NCI-H2107 treated with DMSO at 0.1 percent for 48 hours (cell line): ENCODE results near the gene DERL2.
A peak's percentile ranks its signal among the peaks of the same experiment; 100 is the strongest.

Experiments used
- DNase-seq: peaks from one replicate; lab custom pipeline; 2025; ENCODE audit not compliant: unreplicated experiment; lab: John Stamatoyannopoulos, UW

DERL2 gene

GRCh38 chr17:5501685-5502084 lies 15.7 kb upstream of the DERL2 start:
- no peak for DNase-seq

- DNase-seq: peak; percentile 11
Measured at GRCh38 chr17:5500589-5501391, 14.8 kb upstream of the DERL2 start.

- no peak for DNase-seq
Measured at GRCh38 chr17:5500247-5500588, 14.2 kb upstream of the DERL2 start.

- DNase-seq: peak; percentile 3
Measured at GRCh38 chr17:5499476-5500231, 13.7 kb upstream of the DERL2 start.

DNA sequence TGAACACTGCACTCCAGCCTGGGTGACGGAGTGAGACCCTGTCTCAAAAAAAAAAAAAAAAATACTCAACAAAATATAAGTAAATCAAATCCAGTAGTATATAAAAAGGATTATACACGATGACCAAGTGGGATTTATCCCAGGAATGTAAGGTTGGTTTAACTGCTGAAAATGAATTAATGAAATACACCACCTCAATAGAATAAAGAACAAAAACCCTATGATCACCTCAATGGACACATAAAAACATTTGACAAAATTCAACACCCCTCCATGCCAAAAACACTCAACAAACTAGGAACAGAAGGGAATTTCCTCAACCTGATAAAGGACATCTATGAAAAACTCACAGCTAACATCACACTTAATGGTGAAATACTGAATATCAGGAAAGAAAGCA lies 7.0 kb upstream of the DERL2 start:
- DNase-seq: no peak

- no peak for DNase-seq
Measured at GRCh38 chr17:5488752-5489151, 2.8 kb upstream of the DERL2 start.

DNA sequence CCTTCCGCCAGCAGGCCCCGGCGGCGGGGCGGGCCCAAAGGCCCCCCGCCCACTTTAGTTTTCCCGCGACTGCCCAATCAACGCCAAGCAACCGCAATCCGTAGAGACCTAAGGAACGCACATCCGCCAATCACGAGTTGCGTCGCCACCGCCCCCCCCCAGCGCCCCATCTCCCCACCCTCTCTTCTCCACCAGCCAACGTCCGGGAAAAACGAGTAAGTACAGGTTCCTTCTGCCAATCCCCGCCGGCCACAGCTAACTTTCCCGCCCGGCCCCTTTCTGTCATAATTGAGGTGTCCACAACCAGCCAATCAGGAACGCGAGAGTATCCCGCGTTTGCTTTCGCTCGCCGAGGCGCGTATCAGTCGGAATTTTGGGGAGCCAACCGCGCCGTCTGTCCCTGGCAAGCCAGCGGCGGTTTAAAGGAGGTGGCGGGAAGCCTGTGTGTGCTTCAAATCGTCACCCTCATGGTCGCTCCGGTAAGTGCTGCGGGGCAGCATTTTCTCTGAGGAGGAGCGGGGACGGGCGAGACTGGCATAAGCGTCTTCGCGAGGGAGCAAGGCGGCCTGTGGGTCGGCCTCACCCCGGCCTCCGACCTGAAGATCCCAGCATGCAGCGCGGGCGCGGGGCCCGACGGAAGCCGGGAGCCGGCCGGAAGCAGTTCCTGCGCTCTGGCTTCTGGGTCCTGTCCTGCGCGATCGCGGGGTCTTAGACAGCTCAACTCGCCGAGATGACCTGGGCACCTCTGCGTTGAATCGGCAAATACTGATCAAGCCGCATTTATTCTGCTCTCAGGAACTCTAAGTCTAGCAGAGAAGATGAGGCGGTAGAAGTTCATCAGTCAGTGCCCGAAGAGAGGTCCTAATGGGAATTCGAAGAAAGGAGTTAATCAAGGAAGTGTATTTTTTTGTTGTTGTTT lies 487 bp upstream of the DERL2 start, which contains the start of gene MIS12:
TSS of gene MIS12 (plus strand) at position 361 of the 919 bp plus-strand sequence. CDS start 2,297 bp downstream, outside the sequence.
- peak; percentile 95 for DNase-seq

GRCh38 chr17:5481451-5481850 lies 4.5 kb downstream of the DERL2 start:
- no peak for DNase-seq

DNA sequence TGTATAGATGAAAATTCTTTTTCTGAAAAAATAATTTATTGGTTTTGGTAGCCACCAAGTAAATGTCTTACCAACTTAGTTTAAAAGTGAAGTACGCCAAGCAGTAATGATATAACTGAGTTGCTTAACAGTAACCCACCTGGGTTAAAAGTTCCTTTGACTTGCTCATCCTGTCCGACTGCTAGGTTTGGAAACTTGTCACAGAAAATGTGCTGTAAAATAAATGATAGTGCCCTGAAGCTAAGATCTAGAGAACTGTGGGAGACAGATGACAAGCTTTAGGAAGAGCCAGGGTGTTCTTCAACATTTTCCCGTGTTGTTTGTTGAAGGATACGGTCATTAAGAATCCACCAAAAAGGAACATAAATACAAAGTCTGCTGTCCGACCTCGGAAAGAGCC lies 5.0 kb downstream of the DERL2 start:
- DNase-seq: no peak

- DNase-seq: no peak
Measured at GRCh38 chr17:5478992-5479391, 7.0 kb downstream of the DERL2 start.

- DNase-seq: no peak
Measured at GRCh38 chr17:5473906-5474305, 12.1 kb downstream of the DERL2 start.

GRCh38 chr17:5472511-5472910 lies 13.5 kb downstream of the DERL2 start:
- DNase-seq: no peak

DNA sequence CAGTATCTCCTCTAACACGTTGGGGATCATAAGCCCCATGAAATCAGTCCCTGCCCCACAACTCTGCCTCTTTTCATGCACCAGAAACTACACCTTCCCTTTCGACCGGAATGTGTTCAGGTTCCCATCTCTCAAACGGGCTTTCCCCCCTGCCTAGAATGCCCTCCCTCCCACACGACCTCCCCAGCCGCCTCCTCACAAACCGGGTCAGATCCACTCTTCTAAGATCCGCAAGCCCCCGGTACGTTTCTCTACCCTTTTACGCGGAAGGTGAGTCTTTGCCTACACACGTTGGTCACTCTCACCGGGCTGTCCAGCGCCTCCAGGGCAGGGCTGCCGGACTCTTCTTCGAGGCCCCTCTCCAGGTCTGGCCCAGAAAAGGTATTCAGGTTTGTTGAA lies 17.9 kb downstream of the DERL2 start:
- no peak for DNase-seq

GRCh38 chr17:5467416-5467815 lies 18.6 kb downstream of the DERL2 start:
- no peak for DNase-seq

- no peak for DNase-seq
Measured at GRCh38 chr17:5466295-5466694, 19.7 kb downstream of the DERL2 start.

DNA sequence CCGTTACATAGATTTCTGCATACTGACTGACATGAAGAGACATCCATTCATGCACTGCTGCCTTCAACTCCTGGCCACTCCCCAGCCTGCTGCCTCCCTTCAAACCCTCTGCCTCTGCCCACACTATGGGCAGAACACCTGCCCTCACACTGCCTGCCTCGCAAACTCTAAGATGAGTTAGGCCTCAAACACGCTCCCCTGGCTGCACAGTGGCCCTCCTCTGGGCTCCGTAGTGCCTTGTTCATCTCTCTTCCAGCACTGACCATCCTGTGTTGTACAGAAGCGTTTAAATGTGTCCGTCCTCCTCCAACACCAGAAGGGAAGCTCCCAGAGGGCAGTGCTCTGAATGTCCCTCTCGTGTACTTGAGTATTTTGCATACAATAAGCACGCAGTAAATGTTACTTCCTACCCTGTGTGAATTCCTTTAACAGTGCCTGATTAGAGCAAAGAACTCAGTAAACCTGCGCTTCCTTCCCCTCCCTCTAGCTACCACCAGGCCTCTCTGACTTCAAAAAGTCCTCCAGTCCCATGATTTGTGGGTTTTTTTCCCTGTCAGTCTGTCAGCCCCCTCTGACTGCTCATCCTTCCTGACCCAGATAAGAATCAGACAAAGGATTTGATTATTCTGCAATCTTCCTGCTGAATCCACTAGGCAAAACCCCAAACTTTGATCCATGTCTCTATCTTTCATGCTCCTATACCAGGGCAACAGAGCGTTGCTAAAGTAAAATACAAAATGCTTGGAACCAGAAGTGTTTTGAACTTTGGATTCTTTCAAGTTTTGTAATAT lies 21.1 kb downstream of the DERL2 start:
- no peak for DNase-seq

- no peak for DNase-seq
Measured at GRCh38 chr17:5446786-5447185, 39.2 kb downstream of the DERL2 start.

DNA sequence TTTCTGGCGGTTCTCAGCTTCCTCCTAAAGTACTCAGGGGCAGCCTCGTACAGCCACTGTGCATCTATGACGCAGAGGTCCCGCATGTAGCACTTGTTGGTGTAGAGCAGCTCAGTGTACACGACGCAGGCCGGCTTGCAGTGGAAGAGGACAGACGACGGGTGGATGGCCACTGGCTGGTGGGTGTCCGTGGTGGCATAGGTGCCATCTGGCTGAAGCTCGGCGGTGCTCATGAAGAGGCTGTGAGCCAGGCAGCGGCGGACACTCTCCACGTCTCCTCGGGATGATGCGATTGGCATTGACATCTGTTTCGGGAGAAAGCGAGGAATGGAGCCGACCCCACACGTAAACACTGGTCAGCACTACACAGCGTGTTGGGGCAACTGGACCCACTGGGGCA lies 41.8 kb downstream of the DERL2 start:
- DNase-seq: no peak

- DNase-seq: no peak
Measured at GRCh38 chr17:5443728-5444127, 42.2 kb downstream of the DERL2 start.

GRCh38 chr17:5439446-5439764 lies 46.6 kb downstream of the DERL2 start:
- no peak for DNase-seq
